IMR-90 (cell line): ENCODE results near the gene SAMD11. TPM values are rescaled to one million over a fixed set of nuclear protein-coding genes. Genes with fewer than 3 reads are reported as not detected.

Experiments used
- ATAC-seq: fragments of 200-7000 bp; cut with Tn5 transposase; 2 replicates; pipeline ENCODE4 v1.9.1; 2020; ENCODE audit warnings: low read depth, mild to moderate bottlenecking, moderate library complexity
- BruUV-seq: library from RNA; stranded (reverse); fragments of 400-500 nt; replicated peaks from 2 replicates; lab custom pipeline; 2021; lab: Mats Ljungman, UMichigan
- CTCF ChIA-PET: fragments of 300-600 bp; formaldehyde crosslinking; extraction: SDS; loops from one replicate; lab custom pipeline; 2021; ENCODE audit warnings: antibody characterized with exemption; lab: Yijun Ruan, JAX
- POLR2A ChIA-PET: fragments of 300-600 bp; sonication (Branson Sonifier 250); formaldehyde crosslinking; loops from one replicate; lab custom pipeline; 2022; ENCODE audit warnings: antibody characterized with exemption; ENCODE audit not compliant: unreplicated experiment; lab: Charles Lee
- DNase-seq: peaks from one replicate; pipeline ENCODE4 v3.0.0; 2013
- H2AFZ ChIP-seq: replicated peaks from 2 replicates; pipeline ENCODE3; 2013; ENCODE audit warnings: low read length, mild to moderate bottlenecking; ENCODE audit not compliant: poor library complexity
- H2AK5ac ChIP-seq: 2 replicates; pipeline ENCODE4 v1.6.1; 2013; ENCODE audit warnings: low read depth, low read length, inconsistent platforms
- H2AK9ac ChIP-seq: replicated peaks from 2 replicates; pipeline ENCODE3; 2013; ENCODE audit warnings: mild to moderate bottlenecking, low read depth, low read length, moderate library complexity; ENCODE audit not compliant: poor library complexity
- H2BK120ac ChIP-seq: 2 replicates; pipeline ENCODE4 v1.6.1; 2013; ENCODE audit warnings: low read depth, low read length, inconsistent platforms
- H2BK15ac ChIP-seq: 3 replicates; pipeline ENCODE4 v1.6.1; 2013; ENCODE audit warnings: low read depth, low read length, inconsistent platforms
- H2BK20ac ChIP-seq: 2 replicates; pipeline ENCODE4 v1.6.1; 2013; ENCODE audit warnings: low read depth, mild to moderate bottlenecking, inconsistent platforms, low read length, moderate library complexity
- H2BK5ac ChIP-seq: 2 replicates; pipeline ENCODE4 v1.6.1; 2013; ENCODE audit warnings: mild to moderate bottlenecking, low read depth, low read length, inconsistent platforms; ENCODE audit not compliant: poor library complexity, severe bottlenecking
- H3K14ac ChIP-seq: replicated peaks from 2 replicates; pipeline ENCODE4 v1.6.1; 2013; ENCODE audit warnings: low read depth, low read length, inconsistent platforms
- H3K18ac ChIP-seq: 2 replicates; pipeline ENCODE4 v1.6.1; 2013; ENCODE audit warnings: low read depth, low read length, control low read depth
- H3K23ac ChIP-seq: 2 replicates; pipeline ENCODE4 v1.6.1; 2013; ENCODE audit warnings: low read depth, low read length, inconsistent platforms
- H3K27ac ChIP-seq: 2 replicates; pipeline ENCODE4 v1.5.1; 2013; ENCODE audit warnings: mild to moderate bottlenecking, control low read depth, low read length; ENCODE audit not compliant: insufficient read depth
- H3K27me3 ChIP-seq: 2 replicates; pipeline ENCODE4 v1.6.1; 2013; ENCODE audit warnings: low read length; ENCODE audit not compliant: control insufficient read depth, insufficient read depth
- H3K36me3 ChIP-seq: 2 replicates; pipeline ENCODE4 v1.6.1; 2013; ENCODE audit warnings: low read length, mixed read lengths; ENCODE audit not compliant: control insufficient read depth, insufficient read depth
- H3K4ac ChIP-seq: 2 replicates; pipeline ENCODE4 v1.6.1; 2013; ENCODE audit warnings: low read depth, low read length, inconsistent platforms
- H3K4me1 ChIP-seq: 2 replicates; pipeline ENCODE4 v1.6.1; 2013; ENCODE audit warnings: low read length, mixed read lengths; ENCODE audit not compliant: control insufficient read depth, insufficient read depth
- H3K4me2 ChIP-seq: 2 replicates; pipeline ENCODE4 v1.6.1; 2013; ENCODE audit warnings: low read depth, mild to moderate bottlenecking, control low read depth, low read length, moderate library complexity
- H3K4me3 ChIP-seq: 2 replicates; pipeline ENCODE4 v1.5.1; 2013; ENCODE audit warnings: low read depth, mild to moderate bottlenecking, control low read depth, low read length, moderate library complexity; ENCODE audit not compliant: insufficient read depth
- H3K56ac ChIP-seq: 2 replicates; pipeline ENCODE4 v1.6.1; 2013; ENCODE audit warnings: low read length, inconsistent platforms; ENCODE audit not compliant: insufficient read depth; ENCODE audit errors: extremely low read depth
- H3K79me1 ChIP-seq, 2 experiments: 2 replicates each; pipeline ENCODE4 v1.6.1; 2013; ENCODE audit warnings: low read length in 2 of 2, inconsistent platforms in 1 of 2, low read depth in 1 of 2
- H3K9ac ChIP-seq: 2 replicates; pipeline ENCODE4 v1.6.1; 2013; ENCODE audit warnings: low read depth, low read length, control low read depth
- H3K9me1 ChIP-seq: 2 replicates; pipeline ENCODE4 v1.6.1; 2013; ENCODE audit warnings: low read length, inconsistent platforms; ENCODE audit not compliant: insufficient read depth
- H3K9me3 ChIP-seq: 2 replicates; pipeline ENCODE4 v1.6.1; 2013; ENCODE audit warnings: low read length; ENCODE audit not compliant: control insufficient read depth, insufficient read depth
- H4K20me1 ChIP-seq: 2 replicates; pipeline ENCODE4 v1.6.1; 2013; ENCODE audit warnings: low read length, inconsistent platforms; ENCODE audit not compliant: insufficient read depth
- H4K5ac ChIP-seq: 2 replicates; pipeline ENCODE4 v1.6.1; 2013; ENCODE audit warnings: mild to moderate bottlenecking, low read depth, low read length, control low read depth
- H4K8ac ChIP-seq, 2 experiments: 2 replicates each; pipeline ENCODE4 v1.6.1; 2013; ENCODE audit warnings: low read depth in 2 of 2, low read length in 2 of 2, control low read depth in 1 of 2, inconsistent platforms in 1 of 2
- H4K91ac ChIP-seq: 2 replicates; pipeline ENCODE4 v1.6.1; 2013; ENCODE audit warnings: low read depth, low read length, inconsistent platforms; ENCODE audit not compliant: insufficient read depth
- FOS ChIP-seq: fragments of 150-350 bp; IDR thresholded peaks from 2 replicates; pipeline ENCODE4 v1.6.1; 2016; ENCODE audit warnings: low read depth, low read length
- MAZ ChIP-seq: IDR thresholded peaks from 2 replicates; pipeline ENCODE4 v1.6.1; 2012; ENCODE audit warnings: low read depth, mild to moderate bottlenecking, low read length, improper control_type of control experiment, moderate library complexity, borderline replicate concordance
- MXI1 ChIP-seq: IDR thresholded peaks from 2 replicates; pipeline ENCODE4 v1.6.1; 2012; ENCODE audit warnings: low read depth, mild to moderate bottlenecking, low read length, moderate library complexity, borderline replicate concordance
- RFX5 ChIP-seq: IDR thresholded peaks from 2 replicates; pipeline ENCODE4 v1.8.0; 2012; ENCODE audit warnings: low read depth, mild to moderate bottlenecking, low read length, moderate library complexity
- WGBS, 2 experiments: methylation state at CpG; one replicate each; pipeline versions ENCODE4 v1.1.5 to v1.1.7; 2013; ENCODE audit warnings: missing lambda C conversion rate in 2 of 2; ENCODE audit not compliant: insufficient read length in 1 of 2; ENCODE audit errors: extremely low coverage in 2 of 2; 5-methylcytosine and 5-hydroxymethylcytosine counted together
- dilution Hi-C: fragments of 300-500 bp; cut with HindIII; formaldehyde crosslinking; loops from one replicate; pipeline ENCODE4 v1.14.3; 2018; ENCODE audit warnings: low sequenced_read_pairs; ENCODE audit not compliant: unreplicated experiment
- in situ Hi-C: fragments of 300-500 bp; cut with MboI; formaldehyde crosslinking; loops from 3 replicates; pipeline ENCODE4 v1.14.3; 2019; ENCODE audit warnings: low sequenced_read_pairs, inconsistent platforms, mixed read lengths
- intact Hi-C: fragments of 100-400 bp; cut with micrococcal nuclease; formaldehyde crosslinking; loops from 2 replicates; pipeline ENCODE4 v1.10.0; 2022
- polyA plus RNA-seq, 3 experiments: library from polyadenylated mRNA; depleted of rRNA; stranded (reverse); fragments of >200 nt; gene quantifications; 2 replicates each; pipeline ENCODE4 v1.2.3, GENCODE V29; 2012; ENCODE audit warnings: low replicate concordance in 1 of 3
- total RNA-seq: library from RNA; depleted of rRNA; stranded (reverse); fragments of >200 nt; gene quantifications from 2 replicates; pipeline ENCODE4 v1.2.3, GENCODE V29; 2012

SAMD11 gene
- total and polyA plus RNA-seq, 2 of the 4 experiments (the other 2 are of a cell fraction), result 5.9 to 22.9 TPM

DNA sequence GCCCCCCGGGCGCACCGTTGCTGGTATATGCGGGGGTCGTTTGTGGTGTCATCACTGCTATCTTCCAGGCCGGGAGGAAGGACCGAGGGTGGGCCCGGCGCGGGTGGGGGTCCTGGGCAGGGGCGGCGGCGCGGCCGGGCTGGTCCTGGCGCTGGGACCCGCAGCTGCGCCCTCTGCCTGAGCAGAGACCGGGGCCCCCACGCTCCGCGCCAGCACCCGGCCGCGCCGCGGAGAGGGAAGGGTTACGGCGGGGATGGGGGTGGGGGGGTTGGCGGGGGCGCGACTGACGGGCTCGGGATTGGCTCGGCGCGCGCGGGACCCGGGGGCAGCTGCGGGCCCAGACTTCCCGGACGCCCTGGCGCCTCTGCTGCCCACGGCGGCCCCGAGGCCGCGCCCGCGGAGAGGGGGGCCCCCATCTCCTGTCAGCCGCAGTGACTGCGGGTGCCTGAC is 13.8 kb upstream of the SAMD11 start:
- peaks cover 28% of the 10 kb centered on the region for H3K4me1 ChIP-seq
- 14% methylated on average over 14 of the region's 53 CpGs; no CpG with 5 or more reads in 1 of the 2 experiments for WGBS, 2 experiments
- CTCF ChIA-PET, result no interaction called here

More for the DNA sequence above, 13.8 kb upstream of the SAMD11 start:
- ATAC-seq (peak; percentile 16; the same call in 1 of the 2 replicates), DNase-seq (no peak)
- Histone ChIP-seq H4K8ac (no peak overlapping the region), H3K9ac (no peak overlapping the region), H4K5ac (no peak overlapping the region), H4K20me1 (no peaks in the 10 kb centered on the region; the same call in 1 of the 2 replicates), H3K4ac (no peak overlapping the region), H3K36me3 (no peaks in the 10 kb centered on the region), H3K9me3 (no peaks in the 10 kb centered on the region), H2BK120ac (no peak overlapping the region), H2BK20ac (no peak overlapping the region), H2BK15ac (no peak overlapping the region), H2AFZ (peak overlapping the region; percentile 77), H4K91ac (no peak overlapping the region), H3K4me3 (no peak overlapping the region), H3K23ac (no peak overlapping the region), H3K79me1 (peaks cover 0 to 7% of the 10 kb centered on the region in 2 experiments; a peak in 1 of 4 replicates), H3K9me1 (no peaks in the 10 kb centered on the region), H2BK5ac (no peak overlapping the region), H3K14ac (no peak overlapping the region), H3K4me2 (no peak overlapping the region), H3K27me3 (no peaks in the 10 kb centered on the region), H3K56ac (no peak overlapping the region), H2AK9ac (no peak overlapping the region), H3K27ac (no peak overlapping the region; the same call in 1 of the 2 replicates), H2AK5ac (no peak overlapping the region), H3K18ac (no peak overlapping the region)
- intact Hi-C loops (no loop called here), dilution Hi-C loops (no loop called here), in situ Hi-C loops (loop anchor here (5.0 kb wide), 1 partner anchor 47 kb away; the partner anchor contains the start of gene NOC2L)
- POLR2A ChIA-PET, result no interaction called here
- TF ChIP-seq MXI1 (no peak), MAZ (peak; percentile 18; the same call in 1 of the 2 replicates), RFX5 (no peak), FOS (no peak)
- BruUV-seq, result no TSS peak
